ENCODE measurements around the gene LILRB4.
"Not testable (repeated sequence)": the region's sequence is repeated elsewhere in the genome, so short reads cannot be mapped to it uniquely, and the experiment has no call there.

- not testable (repeated sequence) for TF ChIP-seq CTCF, POLR2A (IDR thresholded peaks at IDR 0.05)
Observed at GRCh38 chr19:54632517-54632916, 30.3 kb upstream of the LILRB4 start.
